Endothelial cell of umbilical vein (primary cell): Measurements from ENCODE around the gene NT5DC1.

Source experiments
- CTCF ChIP-seq, 2 donors: IDR thresholded peaks; 1 replicate in 1 of 2; 2 replicates in 1 of 2; pipeline ENCODE4 v1.5.1; 2011; ENCODE audit warnings: low read length in 2 of 2, mild to moderate bottlenecking in 2 of 2, moderate library complexity in 2 of 2, control low read depth in 1 of 2, inconsistent platforms in 1 of 2, low read depth in 1 of 2; ENCODE audit not compliant: insufficient read depth in 1 of 2; ENCODE audit errors: extremely low read depth in 1 of 2
- EZH2 ChIP-seq: IDR thresholded peaks from 2 replicates; pipeline ENCODE4 v1.6.1; 2012; ENCODE audit warnings: borderline replicate concordance, low read depth, mild to moderate bottlenecking, moderate library complexity, low read length, inconsistent platforms; ENCODE audit not compliant: severe bottlenecking
- GATA2 ChIP-seq: IDR thresholded peaks from 2 replicates; pipeline ENCODE4 v1.7.0; 2011; ENCODE audit warnings: low read depth, mild to moderate bottlenecking, moderate library complexity, mixed read lengths, low read length; ENCODE audit not compliant: insufficient read length, insufficient read depth
- MAX ChIP-seq: IDR thresholded peaks from 2 replicates; pipeline ENCODE4 v1.6.1; 2011; ENCODE audit not compliant: insufficient read depth, insufficient read length
- MYC ChIP-seq: IDR thresholded peaks from one replicate; pipeline ENCODE4 v1.6.1; 2011; ENCODE audit warnings: mild to moderate bottlenecking, low read depth, low read length
- POLR2A ChIP-seq: IDR thresholded peaks from 2 replicates; pipeline ENCODE4 v1.6.1; 2012; ENCODE audit warnings: low read depth, mild to moderate bottlenecking, control low read depth, low read length
- POLR2AphosphoS5 ChIP-seq: IDR thresholded peaks from 2 replicates; pipeline ENCODE4 v1.6.1; 2012; ENCODE audit warnings: low read depth, mild to moderate bottlenecking, control low read depth, low read length, moderate library complexity; ENCODE audit not compliant: insufficient read depth

DNA sequence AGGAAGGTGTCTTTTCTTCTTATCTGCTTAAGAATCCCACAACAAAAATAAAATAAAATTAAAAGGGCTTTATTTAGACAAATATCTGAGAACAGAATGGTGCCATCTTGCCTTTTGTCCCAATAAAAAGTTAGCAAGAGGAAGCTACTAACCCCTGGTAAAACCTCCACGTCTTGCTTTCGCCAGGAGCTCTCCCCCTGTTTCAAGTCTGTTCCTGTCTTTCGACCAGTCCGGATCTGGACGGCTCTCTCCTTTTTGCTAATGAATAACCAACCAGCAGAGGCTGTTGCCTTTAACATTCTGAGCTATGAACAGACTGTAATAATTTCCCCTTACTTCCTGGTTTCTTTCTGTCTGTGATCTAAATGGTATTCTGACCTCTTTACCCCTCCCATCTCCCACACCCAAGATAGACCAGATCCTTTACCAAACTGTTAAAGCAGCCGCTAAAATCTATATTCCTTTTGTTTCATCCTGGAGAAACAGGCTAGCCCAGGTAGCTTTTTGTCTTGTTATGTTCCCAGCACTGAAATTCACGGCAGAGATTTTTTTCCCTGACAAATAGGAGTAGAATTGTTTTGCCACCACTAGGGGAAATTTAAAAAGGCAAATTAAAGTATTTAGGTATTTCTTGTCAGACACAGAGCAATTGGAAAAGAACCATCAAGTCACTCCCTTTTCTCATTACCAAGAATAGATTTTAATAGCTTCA lies 39.9 kb upstream of the NT5DC1 start, which contains the start of gene FRK:
- no peak for TF ChIP-seq CTCF (IDR thresholded peaks at IDR 0.05; ENCODE audit: extremely low read depth in 1 of 2, insufficient read depth in 1 of 2, low read depth in 1 of 2, low read length in 2 of 2)
- no peak for TF ChIP-seq POLR2A
- TF ChIP-seq POLR2AphosphoS5 = no peak
- no peak for TF ChIP-seq GATA2
- TF ChIP-seq EZH2 = no peak
- no peak for TF ChIP-seq MYC
- TF ChIP-seq MAX = no peak
